Embryonic facial prominence (tissue), 1 donor: ENCODE measurements around the gene SH3RF2.

ENCODE experiments used
- DNase-seq: peaks from one replicate; pipeline ENCODE4 v3.0.0-alpha.2; 2016; ENCODE audit errors: extremely low spot score

SH3RF2 gene

DNA sequence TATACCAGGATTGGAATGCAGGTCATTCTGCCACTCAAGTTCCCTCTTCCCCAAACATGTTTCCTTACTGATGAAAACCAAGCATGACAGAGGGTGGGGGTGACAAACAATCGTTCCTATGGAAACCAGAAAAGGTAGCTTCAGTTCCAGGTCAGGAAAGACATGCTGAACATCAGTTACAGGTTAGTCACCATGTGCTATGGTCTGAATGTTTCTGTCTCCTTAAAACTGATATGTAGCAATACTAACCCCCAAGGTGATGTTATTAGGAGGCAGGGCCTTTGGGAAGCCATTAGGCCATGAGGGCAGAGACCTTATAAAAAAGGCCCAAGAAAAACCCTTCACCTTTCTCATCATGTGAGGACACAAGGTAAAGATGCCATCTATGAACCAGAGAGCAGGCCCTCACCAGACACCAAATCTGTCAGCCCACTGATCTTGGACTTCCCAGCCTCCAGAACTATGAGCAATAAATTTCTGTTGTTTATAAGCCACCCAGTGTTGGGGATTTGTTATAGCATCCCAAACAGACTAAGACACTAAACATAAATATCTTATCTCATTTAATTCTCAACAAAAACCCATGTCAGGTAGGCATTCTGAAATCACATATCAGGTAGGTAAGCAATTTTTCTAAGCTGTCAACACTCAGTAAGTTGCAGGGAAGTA, 15.7 kb upstream of the SH3RF2 start:
- no peak for DNase-seq

GRCh38 chr5:145921211-145921610, 15.2 kb upstream of the SH3RF2 start:
- DNase-seq, result no peak

- no peak for DNase-seq
Observed at GRCh38 chr5:145922059-145922458, 14.3 kb upstream of the SH3RF2 start.

DNA sequence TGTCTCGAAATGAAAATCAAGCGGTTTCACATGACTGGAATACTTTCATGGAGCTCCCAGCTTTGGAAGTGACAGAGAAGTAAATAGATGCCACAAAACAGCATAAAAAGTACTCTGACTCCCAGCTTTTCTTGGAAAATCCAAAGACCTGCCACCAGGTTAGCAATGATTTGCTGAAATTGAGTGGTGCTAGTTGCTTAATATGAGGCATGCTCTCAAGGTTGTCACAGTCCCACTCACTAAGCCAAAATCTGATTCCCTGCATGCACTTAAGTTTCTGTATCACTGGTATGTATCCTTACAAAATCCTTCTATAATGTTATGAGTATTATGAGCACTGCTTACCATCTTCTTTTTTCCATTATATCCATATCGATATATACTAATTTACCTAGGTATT, 13.0 kb upstream of the SH3RF2 start:
- no peak for DNase-seq

- no peak for DNase-seq
Observed at GRCh38 chr5:145924849-145925248, 11.5 kb upstream of the SH3RF2 start.

- DNase-seq, result no peak
Observed at GRCh38 chr5:145925353-145925752, 11.0 kb upstream of the SH3RF2 start.

- DNase-seq, result no peak
Observed at GRCh38 chr5:145925803-145926202, 10.6 kb upstream of the SH3RF2 start.

DNA sequence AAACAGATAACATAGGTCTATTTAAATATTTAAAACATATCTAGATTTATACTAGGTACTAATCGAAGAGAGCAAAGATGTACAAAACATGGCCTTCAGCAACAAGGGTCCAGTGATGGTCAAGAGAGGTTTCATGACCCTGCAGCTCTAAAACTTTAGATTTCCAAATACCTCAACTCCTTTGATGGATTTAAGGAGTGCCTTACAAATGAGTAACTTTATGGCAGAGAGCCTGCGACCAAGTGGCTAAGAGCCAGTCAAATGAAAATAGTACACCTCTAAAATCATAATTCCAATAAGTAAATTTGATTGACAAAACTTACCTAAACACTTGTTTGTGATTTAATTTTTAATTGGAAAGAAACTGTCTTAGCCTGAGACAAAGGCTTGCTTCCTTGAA, 4.7 kb upstream of the SH3RF2 start:
- no peak for DNase-seq

DNA sequence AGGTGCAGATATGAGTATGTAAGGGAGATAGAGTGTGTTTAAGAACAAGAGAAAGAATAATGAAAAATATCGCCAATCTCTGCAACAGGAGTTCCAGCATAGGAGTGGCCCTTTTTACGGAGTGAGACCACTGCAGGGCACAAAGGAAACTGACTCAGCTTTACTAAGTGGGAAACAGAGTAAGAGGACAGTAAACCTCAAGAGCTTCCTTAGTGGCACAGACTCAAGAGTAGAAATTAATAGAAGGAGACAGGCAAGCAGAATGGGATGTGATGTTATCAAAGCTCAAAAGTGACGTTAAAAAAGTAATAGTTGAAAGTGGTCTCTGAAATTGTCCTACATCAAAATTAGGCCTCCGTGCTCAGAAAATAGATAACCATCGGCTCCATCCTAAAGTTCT, 2.1 kb upstream of the SH3RF2 start:
- no peak for DNase-seq

DNA sequence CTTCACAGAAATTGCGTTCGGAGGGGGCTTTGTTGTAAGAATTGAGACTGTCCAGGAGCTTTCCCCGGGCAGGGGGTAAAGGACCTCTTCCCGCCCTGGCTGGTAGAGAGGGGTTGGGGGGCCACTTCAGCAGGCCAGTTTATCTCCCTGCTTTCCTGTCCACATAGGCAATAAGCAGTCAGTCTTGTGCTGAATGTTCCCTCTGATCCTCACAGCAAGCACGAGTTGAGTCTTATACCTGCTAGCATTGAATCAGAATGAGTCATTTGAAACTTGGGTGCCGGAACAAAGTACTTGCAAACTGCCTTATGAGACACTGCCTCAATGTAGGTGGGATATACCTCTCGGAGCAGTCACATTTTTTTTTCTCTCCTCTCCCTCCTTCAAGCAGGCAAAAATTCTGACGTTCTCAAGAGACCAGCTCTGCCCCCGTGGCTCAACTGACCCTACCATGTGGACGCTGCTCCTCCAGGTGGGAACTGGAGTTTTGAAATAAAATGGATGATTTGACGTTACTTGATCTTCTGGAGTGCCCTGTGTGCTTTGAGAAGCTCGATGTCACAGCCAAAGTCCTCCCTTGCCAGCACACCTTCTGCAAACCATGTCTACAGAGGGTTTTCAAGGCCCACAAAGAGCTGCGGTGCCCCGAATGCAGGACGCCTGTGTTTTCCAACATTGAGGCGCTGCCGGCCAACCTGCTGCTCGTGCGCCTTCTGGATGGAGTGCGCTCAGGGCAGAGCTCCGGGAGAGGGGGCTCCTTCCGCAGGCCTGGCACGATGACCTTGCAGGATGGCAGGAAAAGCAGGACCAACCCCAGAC, 1.3 kb downstream of the SH3RF2 start:
- DNase-seq, result no peak

GRCh38 chr5:145938776-145939539, 2.6 kb downstream of the SH3RF2 start:
- DNase-seq, result no peak

DNA sequence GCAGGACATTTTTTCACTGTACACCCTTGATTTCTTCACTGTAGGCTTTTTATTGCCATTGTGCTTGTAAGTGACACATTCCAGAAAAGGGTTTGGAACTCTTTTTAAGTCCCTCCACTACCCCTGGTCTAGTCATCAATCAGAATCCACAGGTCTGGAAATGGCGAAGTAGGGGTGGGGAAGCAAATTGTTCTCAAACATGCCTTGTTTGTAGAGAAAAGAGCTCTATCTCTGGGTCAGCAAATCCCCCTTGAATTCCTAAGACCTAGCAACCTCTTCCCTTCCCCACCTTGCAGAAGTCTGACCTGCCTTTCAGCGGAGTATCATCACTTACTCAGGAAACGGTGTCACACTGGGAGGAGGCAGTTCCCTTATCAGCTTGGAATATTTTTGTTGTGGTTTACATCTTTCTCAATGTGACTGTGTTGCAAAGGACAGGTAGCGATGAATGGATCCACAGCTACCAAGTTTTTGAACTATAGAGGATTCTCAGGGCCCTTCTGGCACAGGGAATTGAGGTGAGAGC, 3.2 kb downstream of the SH3RF2 start:
- DNase-seq, result no peak

GRCh38 chr5:145941096-145941447, 4.7 kb downstream of the SH3RF2 start:
- DNase-seq, result no peak

GRCh38 chr5:145941448-145942130, 5.2 kb downstream of the SH3RF2 start:
- DNase-seq, result no peak

DNA sequence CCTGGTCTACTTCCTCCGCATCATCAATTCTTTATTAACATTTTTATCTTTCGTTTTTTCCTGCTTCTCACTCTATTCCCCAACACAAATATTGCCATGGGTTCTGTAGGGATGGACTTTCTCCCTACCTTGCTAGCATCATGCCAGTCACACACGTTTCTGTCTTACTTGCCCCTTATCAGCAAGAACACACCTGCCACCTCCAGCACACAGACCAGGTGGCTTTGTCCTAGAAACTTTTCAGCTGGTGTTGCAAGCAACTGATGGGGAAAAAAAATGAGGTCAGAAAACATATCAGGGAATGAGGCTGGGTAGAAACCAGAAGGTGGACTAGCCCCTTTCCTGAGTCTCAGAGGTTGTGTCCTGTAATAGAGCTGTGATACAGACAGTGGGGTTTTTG, 5.8 kb downstream of the SH3RF2 start:
- DNase-seq, result no peak

DNA sequence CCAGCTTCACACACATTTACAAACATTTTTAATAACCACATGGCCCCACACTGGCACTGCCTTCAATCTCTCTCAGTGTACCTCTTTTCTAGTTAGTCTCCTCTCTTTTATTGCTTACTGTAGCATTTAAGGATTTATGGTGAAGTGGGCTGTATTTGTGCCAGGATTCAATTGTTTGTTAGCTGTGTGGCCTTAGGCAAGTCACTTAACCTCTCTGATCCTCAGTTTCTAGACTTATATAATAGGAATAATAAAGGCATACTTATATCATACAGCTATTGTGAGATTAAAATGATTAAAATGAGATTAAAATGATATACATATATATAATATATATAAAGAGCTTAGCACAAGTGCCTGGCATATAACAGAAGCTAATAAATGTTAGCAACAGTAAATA, 6.4 kb downstream of the SH3RF2 start:
- DNase-seq, result no peak

DNA sequence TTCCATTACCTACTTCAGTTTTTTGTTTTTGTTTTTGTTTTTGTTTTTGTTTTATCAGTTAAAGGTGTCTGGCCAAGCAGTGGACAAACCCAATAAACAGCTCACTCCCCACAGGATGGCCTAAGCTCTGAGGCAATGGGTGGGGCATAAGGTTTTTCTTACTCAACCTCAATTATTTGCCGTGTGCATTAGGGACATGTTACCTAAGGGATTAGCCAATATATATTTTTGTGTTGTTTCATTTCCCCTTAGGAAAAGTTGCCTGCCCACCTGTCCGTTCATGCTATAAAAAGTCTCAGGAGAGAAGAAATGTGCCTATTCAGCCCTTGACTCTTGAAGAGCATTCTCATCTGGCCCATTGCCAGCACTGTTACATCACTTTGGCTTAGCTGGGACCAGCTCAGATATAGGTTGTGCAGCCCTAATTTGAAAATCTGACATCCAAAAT, 7.3 kb downstream of the SH3RF2 start:
- no peak for DNase-seq

- no peak for DNase-seq
Observed at GRCh38 chr5:145944328-145944727, 8.0 kb downstream of the SH3RF2 start.

DNA sequence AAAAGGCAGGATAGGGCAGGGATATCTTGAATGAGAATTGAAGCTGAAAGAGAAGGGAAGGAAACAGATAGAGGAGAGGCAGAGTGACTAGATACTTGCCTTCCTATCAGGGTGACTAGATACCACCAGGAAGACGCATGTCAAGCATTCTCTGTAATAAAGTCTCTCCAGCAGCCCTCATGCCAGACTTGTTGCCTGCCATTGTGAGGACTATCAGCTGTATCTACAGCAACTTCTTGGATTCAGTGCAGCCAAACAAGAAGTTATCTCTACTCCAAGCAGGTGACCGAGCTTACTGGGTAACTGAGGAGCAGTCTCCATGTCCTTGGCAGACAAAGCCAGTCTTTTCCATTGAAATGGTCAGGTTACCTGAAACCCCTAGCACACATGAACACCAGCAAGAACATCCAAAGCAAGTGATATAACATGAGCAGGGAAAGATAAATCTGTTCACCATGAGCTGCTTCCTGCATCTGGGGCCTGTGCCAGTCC, 9.3 kb downstream of the SH3RF2 start:
- DNase-seq, result no peak

- no peak for DNase-seq
Observed at GRCh38 chr5:145946112-145946861, 9.9 kb downstream of the SH3RF2 start.

DNA sequence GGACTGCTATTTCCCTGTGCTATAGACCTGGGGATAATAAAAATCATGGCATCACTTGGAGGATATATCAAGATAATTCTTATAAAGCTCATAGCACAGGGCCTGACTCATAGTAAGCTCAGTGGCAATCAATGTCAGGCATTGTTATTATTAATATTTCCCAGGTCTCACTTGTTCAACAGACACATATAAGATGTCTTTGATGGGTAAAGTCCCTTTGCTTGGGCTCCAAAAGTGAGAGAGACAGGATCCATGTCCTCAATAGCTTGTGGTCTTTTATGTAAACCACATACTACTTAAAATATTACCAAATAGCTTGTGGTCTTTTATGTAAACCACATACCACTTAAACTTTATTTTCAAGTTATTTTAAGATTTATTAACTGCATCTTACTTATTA, 11.2 kb downstream of the SH3RF2 start:
- DNase-seq, result no peak
